Measurements from ENCODE around the gene MAP1LC3A.
"Not testable (repeated sequence)": the region's sequence is repeated elsewhere in the genome, so short reads cannot be mapped to it uniquely, and the experiment has no call there.

Gene MAP1LC3A

GRCh38 chr20:34558320-34559218 is at the start of gene MAP1LC3A:
Gene MAP1LC3A (plus strand): TSS chr20:34558718. CDS start chr20:34558869, 151 bp downstream.
- DNase-seq, result peak; percentile 85 to 90

GRCh38 chr20:34510575-34510974 is 47.9 kb upstream of the MAP1LC3A start:
- DNase-seq, result no peak

GRCh38 chr20:34511891-34512265 is 46.6 kb upstream of the MAP1LC3A start:
- DNase-seq, result no peak

GRCh38 chr20:34512266-34512954 is 46.1 kb upstream of the MAP1LC3A start:
- DNase-seq, result no peak

GRCh38 chr20:34512955-34513419 is 45.5 kb upstream of the MAP1LC3A start:
- DNase-seq, result no peak

- DNase-seq, result not testable (repeated sequence)
These were observed 44.5 kb upstream of the MAP1LC3A start for GRCh38 chr20:34514034-34514433.

- DNase-seq, result no peak
These were observed 43.5 kb upstream of the MAP1LC3A start for GRCh38 chr20:34514897-34515483.

- DNase-seq, result peak; percentile 46 to 56
These were observed 42.9 kb upstream of the MAP1LC3A start for GRCh38 chr20:34515484-34516246.

GRCh38 chr20:34516247-34517113 is 42.0 kb upstream of the MAP1LC3A start, which contains the start of gene DYNLRB1:
Gene DYNLRB1 (plus strand): TSS chr20:34516422. CDS start chr20:34516459, 37 bp downstream.
- peak; percentile 93 to 97 for DNase-seq

- DNase-seq, result no peak
These were observed 41.4 kb upstream of the MAP1LC3A start for GRCh38 chr20:34517114-34517505.

GRCh38 chr20:34518863-34519262 is 39.7 kb upstream of the MAP1LC3A start:
- DNase-seq, result not testable (repeated sequence)

- not testable (repeated sequence) for DNase-seq
These were observed 38.7 kb upstream of the MAP1LC3A start for GRCh38 chr20:34519841-34520240.

GRCh38 chr20:34522969-34523871 is 35.3 kb upstream of the MAP1LC3A start:
- peak; percentile 27 to 32 for DNase-seq

GRCh38 chr20:34524426-34524825 is 34.1 kb upstream of the MAP1LC3A start:
- DNase-seq, result no peak

- no peak for DNase-seq
These were observed 33.2 kb upstream of the MAP1LC3A start for GRCh38 chr20:34525342-34525708.

GRCh38 chr20:34525709-34526416 is 32.7 kb upstream of the MAP1LC3A start:
- no peak for DNase-seq

GRCh38 chr20:34526466-34526865 is 32.1 kb upstream of the MAP1LC3A start:
- no peak for DNase-seq

- DNase-seq, result no peak
These were observed 31.5 kb upstream of the MAP1LC3A start for GRCh38 chr20:34527016-34527415.

GRCh38 chr20:34528921-34529297 is 29.6 kb upstream of the MAP1LC3A start:
- no peak for DNase-seq

GRCh38 chr20:34529742-34530141 is 28.8 kb upstream of the MAP1LC3A start:
- no peak for DNase-seq
